Panc1 (cell line): ENCODE results near the gene TFPI2. TPM values are rescaled to one million over a fixed set of nuclear protein-coding genes. Genes with fewer than 3 reads are reported as not detected.

Source experiments
- ATAC-seq: fragments of 200-7000 bp; cut with Tn5 transposase; 2 replicates; pipeline ENCODE4 v1.9.1; 2020; ENCODE audit warnings: mild to moderate bottlenecking, moderate library complexity
- BruUV-seq: library from RNA; stranded (reverse); fragments of 400-500 nt; replicated peaks from 2 replicates; lab custom pipeline; 2021; lab: Mats Ljungman, UMichigan
- CTCF ChIA-PET: fragments of 300-600 bp; sonication (Branson Sonifier 250); formaldehyde crosslinking; loops from one replicate; lab custom pipeline; 2022; ENCODE audit warnings: antibody characterized with exemption; lab: Charles Lee
- POLR2A ChIA-PET: fragments of 300-600 bp; sonication (Branson Sonifier 250); formaldehyde crosslinking; loops from one replicate; lab custom pipeline; 2022; ENCODE audit warnings: antibody characterized with exemption; lab: Charles Lee
- DNase-seq: peaks from one replicate; pipeline ENCODE4 v3.0.0-alpha.2; 2010; ENCODE audit warnings: low read depth, low spot score
- H3K27ac ChIP-seq: 2 replicates; pipeline ENCODE4 v1.5.1; 2011; ENCODE audit warnings: mild to moderate bottlenecking, low read length, inconsistent platforms
- H3K27me3 ChIP-seq: fragments of 200-500 bp; sonication (Bioruptor generic); 2 replicates; pipeline ENCODE4 v1.6.0; 2014; ENCODE audit warnings: low read length, inconsistent platforms; ENCODE audit not compliant: control insufficient read depth, insufficient read depth
- H3K36me3 ChIP-seq: fragments of 200-500 bp; sonication (Bioruptor generic); 2 replicates; pipeline ENCODE4 v1.5.1; 2014; ENCODE audit warnings: inconsistent platforms, mild to moderate bottlenecking, low read length, moderate library complexity; ENCODE audit not compliant: control insufficient read depth, insufficient read depth
- H3K4me1 ChIP-seq: 2 replicates; pipeline ENCODE4 v1.5.1; 2011; ENCODE audit warnings: inconsistent platforms, mild to moderate bottlenecking, low read length, moderate library complexity; ENCODE audit not compliant: control insufficient read depth, insufficient read depth
- H3K4me3 ChIP-seq, 2 experiments: 2 replicates each; pipeline ENCODE4 v1.5.1; 2011 to 2012; ENCODE audit warnings: low read depth in 2 of 2, low read length in 2 of 2, mild to moderate bottlenecking in 2 of 2, inconsistent platforms in 1 of 2, moderate library complexity in 1 of 2
- H3K9me3 ChIP-seq: fragments of 200-500 bp; sonication (Bioruptor generic); 2 replicates; pipeline ENCODE4 v1.5.1; 2014; ENCODE audit warnings: low read depth, mild to moderate bottlenecking, inconsistent platforms, low read length, moderate library complexity; ENCODE audit not compliant: control insufficient read depth, insufficient read depth
- POLR2AphosphoS5 ChIP-seq: IDR thresholded peaks from 2 replicates; pipeline ENCODE4 v1.6.1; 2012; ENCODE audit warnings: mild to moderate bottlenecking, low read depth, low read length, moderate library complexity
- REST ChIP-seq, 2 experiments: IDR thresholded peaks; 2 replicates each; pipeline ENCODE4 v1.6.1; 2011 to 2012; ENCODE audit warnings: low read depth in 2 of 2, control low read depth in 1 of 2, low read length in 1 of 2, mild to moderate bottlenecking in 1 of 2, moderate library complexity in 1 of 2; ENCODE audit not compliant: insufficient read depth in 1 of 2
- SIN3A ChIP-seq: IDR thresholded peaks from 2 replicates; pipeline ENCODE4 v1.6.1; 2012; ENCODE audit warnings: low read depth, mild to moderate bottlenecking, low read length, moderate library complexity, borderline replicate concordance; ENCODE audit not compliant: insufficient read depth
- TCF7L2 ChIP-seq: IDR thresholded peaks from 2 replicates; pipeline ENCODE4 v1.6.1; 2011; ENCODE audit warnings: mild to moderate bottlenecking, low read depth, low read length, inconsistent platforms
- in situ Hi-C: cut with HindIII; loops from 2 replicates; pipeline ENCODE4 v1.10.0; 2016; ENCODE audit warnings: low sequenced_read_pairs, low pct_unique_long_range_greater_than_20kb
- intact Hi-C: fragments of 100-400 bp; cut with micrococcal nuclease; formaldehyde crosslinking; loops from one replicate; pipeline ENCODE4 v1.10.0; 2022; ENCODE audit not compliant: unreplicated experiment
- total RNA-seq: library from RNA; stranded (reverse); gene quantifications from one replicate; pipeline ENCODE4 v1.2.1, GENCODE V29; 2021; ENCODE audit not compliant: unreplicated experiment
- TF ChIP-seq, protein P1 (sequence below): fragments of 450-650 bp; IDR thresholded peaks from 2 replicates; pipeline ENCODE4 v1.5.1; 2017; ENCODE audit warnings: mild to moderate bottlenecking

The TFPI2 gene
- total RNA-seq, 1 experiment from 2014 or later: 2.9 TPM

DNA sequence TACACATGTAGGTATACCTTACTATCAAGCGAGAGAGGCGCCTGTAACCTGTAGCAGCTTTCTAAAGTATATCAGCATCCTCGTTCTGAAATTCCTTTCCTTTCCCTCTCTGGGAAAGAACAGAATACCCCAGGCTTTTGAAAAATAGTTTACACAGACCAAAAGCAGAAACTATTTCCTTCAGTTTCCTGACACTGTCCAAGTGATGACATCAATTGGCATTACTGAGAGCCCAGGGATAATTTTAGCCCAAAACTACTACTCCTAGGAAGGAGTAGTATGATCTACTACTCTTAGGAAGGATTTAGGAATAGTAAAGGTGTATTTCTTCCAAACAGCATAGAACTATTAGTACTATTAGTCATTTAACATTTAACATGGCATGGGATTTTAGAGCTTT is 37.0 kb upstream of the TFPI2 start:
- ATAC-seq: no peak
- no peaks in the 10 kb centered on the region for H3K36me3 ChIP-seq
- no peak overlapping the region for H3K4me3 ChIP-seq
- TF ChIP-seq TCF7L2 (no peak), SIN3A (no peak), POLR2AphosphoS5 (no peak), REST (IDR thresholded peaks at IDR 0.05; ENCODE audit: insufficient read depth in 1 of 2, low read depth in 2 of 2, low read length in 1 of 2) (no peak)
- TF ChIP-seq, protein P1, sequence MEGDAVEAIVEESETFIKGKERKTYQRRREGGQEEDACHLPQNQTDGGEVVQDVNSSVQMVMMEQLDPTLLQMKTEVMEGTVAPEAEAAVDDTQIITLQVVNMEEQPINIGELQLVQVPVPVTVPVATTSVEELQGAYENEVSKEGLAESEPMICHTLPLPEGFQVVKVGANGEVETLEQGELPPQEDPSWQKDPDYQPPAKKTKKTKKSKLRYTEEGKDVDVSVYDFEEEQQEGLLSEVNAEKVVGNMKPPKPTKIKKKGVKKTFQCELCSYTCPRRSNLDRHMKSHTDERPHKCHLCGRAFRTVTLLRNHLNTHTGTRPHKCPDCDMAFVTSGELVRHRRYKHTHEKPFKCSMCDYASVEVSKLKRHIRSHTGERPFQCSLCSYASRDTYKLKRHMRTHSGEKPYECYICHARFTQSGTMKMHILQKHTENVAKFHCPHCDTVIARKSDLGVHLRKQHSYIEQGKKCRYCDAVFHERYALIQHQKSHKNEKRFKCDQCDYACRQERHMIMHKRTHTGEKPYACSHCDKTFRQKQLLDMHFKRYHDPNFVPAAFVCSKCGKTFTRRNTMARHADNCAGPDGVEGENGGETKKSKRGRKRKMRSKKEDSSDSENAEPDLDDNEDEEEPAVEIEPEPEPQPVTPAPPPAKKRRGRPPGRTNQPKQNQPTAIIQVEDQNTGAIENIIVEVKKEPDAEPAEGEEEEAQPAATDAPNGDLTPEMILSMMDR: no peak
- H3K27me3 ChIP-seq: no peaks in the 10 kb centered on the region; the same call in 1 of the 2 replicates
- ChIA-PET CTCF (interaction anchor here (0.6 to 1.0 kb wide), 2 partner anchors 159 to 160 kb away, joined by 3 read pairs; no protein-coding TSS in a partner anchor), POLR2A (no interaction called here)
- no peak for DNase-seq
- intact Hi-C loops: no loop called here
- in situ Hi-C loops: no loop called here
- H3K9me3 ChIP-seq: no peaks in the 10 kb centered on the region
- peaks cover 7% of the 10 kb centered on the region for H3K4me1 ChIP-seq
- BruUV-seq: no TSS peak
- H3K27ac ChIP-seq: no peak overlapping the region

DNA sequence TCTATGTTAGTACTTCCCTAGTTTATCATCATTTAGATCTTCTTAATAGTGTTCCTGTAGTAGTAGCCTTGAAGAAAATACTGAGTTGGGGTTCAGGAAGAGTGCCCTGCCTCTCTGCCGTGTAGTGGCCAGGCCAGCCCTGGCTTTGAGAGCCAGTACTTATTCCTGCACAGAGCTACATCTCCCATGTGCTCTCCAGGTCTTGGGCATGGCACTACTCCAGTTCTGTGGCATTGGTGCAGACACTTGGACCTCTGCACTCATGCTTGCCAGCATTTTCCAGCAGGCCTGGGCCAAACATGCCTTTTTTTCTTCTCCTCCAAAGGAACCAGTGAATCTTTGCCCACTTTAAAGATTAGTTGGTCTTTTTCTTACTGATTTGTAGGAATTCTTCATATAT is 36.2 kb upstream of the TFPI2 start:
- in situ Hi-C loops (no loop called here), intact Hi-C loops (no loop called here)
- no peaks in the 10 kb centered on the region for H3K36me3 ChIP-seq
- DNase-seq (no peak), ATAC-seq (no peak)
- TF ChIP-seq REST (IDR thresholded peaks at IDR 0.05; ENCODE audit: insufficient read depth in 1 of 2, low read depth in 2 of 2, low read length in 1 of 2) (no peak), TCF7L2 (no peak), SIN3A (no peak), POLR2AphosphoS5 (no peak)
- TF ChIP-seq, protein P1: no peak
- no TSS peak for BruUV-seq
- no peaks in the 10 kb centered on the region for H3K9me3 ChIP-seq
- H3K4me1 ChIP-seq: peaks cover 7% of the 10 kb centered on the region
- ChIA-PET POLR2A (no interaction called here), CTCF (no interaction called here)
- no peak overlapping the region for H3K27ac ChIP-seq
- H3K27me3 ChIP-seq: no peaks in the 10 kb centered on the region; the same call in 1 of the 2 replicates
- no peak overlapping the region for H3K4me3 ChIP-seq
